Measurements from ENCODE around the gene STK39. TPM values are rescaled to one million over a fixed set of nuclear protein-coding genes. Genes with fewer than 3 reads are reported as not detected.

STK39 gene
- polyA plus RNA-seq, 3 donors, result 33.3 to 34.8 (median 34.6) TPM

DNA sequence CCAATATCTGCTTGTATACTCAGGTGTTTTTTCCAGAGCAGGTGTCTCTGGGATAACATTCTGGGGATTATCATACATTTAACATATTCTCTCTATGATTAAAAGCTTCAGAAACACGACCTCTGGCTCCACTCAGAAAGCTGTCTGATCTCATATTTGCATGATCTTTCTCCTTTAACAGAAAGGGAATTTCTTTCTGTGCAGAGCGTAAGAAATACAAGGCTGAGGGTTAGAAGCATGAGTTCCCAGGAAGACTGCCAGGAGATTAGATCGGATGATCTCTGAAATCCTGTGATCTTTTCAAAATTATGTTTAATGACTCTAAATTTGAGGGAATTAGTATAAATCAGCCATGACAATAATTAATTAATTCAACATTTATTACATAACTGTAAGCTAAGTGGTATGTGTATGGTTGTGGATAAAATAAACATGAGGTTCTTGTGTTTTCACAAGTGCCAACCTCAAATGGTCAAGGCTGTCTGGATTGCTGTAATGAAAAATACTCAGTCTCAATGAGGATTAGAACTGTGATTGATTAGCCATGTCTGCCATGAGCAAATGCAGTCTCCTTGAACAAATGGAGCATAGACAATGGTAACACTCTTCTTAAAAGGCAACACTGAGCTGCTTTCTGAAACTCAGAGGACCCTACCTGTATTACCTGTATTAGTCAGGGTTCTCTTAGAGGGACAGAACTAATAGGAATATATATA, 304.9 kb downstream of the STK39 start:
- no peak for DNase-seq (ENCODE audit: low read depth in 3 of 3, low spot score in 2 of 3)

GRCh38 chr2:167941604-167942003, 305.8 kb downstream of the STK39 start:
- no peak for DNase-seq (ENCODE audit: low read depth in 3 of 3, low spot score in 2 of 3)

GRCh38 chr2:167940734-167941507, 306.5 kb downstream of the STK39 start:
- no peak for DNase-seq (ENCODE audit: low read depth in 3 of 3, low spot score in 2 of 3)

DNA sequence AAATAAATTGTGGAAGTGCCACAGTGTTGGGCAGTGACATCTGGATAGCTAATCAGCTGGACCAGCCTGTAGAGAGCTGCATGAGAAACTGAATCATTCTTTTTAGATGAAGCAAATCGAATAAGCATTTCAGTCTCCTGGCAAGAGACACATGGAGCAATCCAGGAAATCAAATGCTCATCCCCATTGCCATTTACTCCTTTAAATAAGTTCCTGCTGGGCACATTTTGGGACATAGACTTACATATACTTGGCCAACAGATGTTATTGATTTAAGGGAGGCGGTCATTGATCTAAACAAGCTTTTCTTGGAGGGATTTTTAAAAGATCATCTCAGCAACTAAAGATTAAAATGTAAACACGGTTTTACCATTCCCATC, 307.1 kb downstream of the STK39 start:
- DNase-seq (ENCODE audit: low read depth in 3 of 3, low spot score in 2 of 3), result no peak

DNA sequence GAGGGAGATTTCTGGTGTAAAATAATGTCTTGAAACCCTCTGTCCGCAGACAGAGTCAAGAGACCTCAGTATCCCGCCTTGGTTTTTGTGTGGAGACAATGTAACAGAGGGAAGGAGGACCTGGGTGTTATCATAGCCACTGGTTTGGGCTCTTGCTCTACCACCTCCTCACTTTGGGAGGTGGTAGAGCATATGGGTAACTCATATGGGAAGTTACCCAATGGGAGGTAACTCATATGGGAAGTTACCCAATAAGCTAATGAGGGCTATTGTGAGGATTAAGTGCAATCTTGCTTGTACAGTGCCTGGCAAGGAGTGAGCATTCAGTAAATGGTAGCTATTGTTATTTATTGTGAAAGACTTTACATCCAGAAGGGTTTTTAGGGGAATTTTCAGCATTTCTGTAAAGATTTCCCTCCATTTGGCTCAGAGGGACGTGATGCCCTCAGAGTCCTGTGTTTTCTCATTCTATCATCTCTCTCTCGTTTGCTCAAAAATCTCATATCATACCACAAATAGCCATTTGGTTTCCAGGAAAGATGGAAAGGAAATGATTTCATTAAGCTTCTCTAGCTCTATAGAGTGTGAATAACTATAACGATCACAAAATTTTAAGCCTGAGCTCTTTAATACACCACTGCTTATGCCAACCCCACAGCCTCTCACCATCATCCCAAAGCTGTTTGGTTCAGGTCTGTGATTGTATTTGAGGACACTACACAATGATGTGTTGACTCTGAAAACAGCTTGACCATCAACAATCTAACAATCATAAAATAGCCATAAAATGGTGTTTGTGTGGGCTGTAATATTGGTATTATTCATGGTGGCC, 307.7 kb downstream of the STK39 start:
- DNase-seq (ENCODE audit: low read depth in 3 of 3, low spot score in 2 of 3), result no peak

DNA sequence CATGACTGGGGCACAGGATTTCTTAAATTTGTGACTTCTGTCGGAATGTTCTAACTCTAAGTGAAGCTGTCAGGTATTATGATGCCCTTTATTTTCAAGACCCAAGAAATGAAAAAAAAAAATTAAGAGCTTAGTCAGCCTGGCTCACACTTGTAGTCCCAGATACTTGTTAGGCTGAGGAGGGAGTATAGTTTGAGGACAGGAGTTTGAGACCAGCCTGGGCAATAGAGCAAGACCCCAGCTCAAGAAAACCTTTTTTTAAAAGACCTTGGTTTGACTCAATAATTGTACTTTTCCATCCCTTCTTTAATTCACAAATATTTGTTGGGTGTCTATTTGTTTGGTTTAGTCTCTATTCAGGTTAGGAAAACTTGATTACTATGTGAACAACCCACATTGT, 310.0 kb downstream of the STK39 start:
- no peak for DNase-seq (ENCODE audit: low read depth in 3 of 3, low spot score in 2 of 3)

DNA sequence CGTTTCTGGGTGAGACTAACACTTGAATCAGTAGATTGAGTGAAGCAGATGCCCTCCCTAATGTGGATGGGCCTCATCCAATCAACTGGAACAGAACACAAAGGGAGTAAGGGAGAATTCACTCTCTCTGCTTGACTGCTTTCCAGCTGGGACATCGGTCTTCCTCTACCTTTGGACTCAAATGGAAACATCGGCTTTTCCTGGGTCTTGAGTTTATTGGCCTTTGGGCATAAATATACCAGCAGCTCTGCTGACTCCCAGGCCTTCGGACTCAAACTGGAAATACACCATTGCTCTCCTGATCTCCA, 311.6 kb downstream of the STK39 start:
- DNase-seq (ENCODE audit: low read depth in 3 of 3, low spot score in 2 of 3), result no peak

- no peak for DNase-seq (ENCODE audit: low read depth in 3 of 3, low spot score in 2 of 3)
Observed at GRCh38 chr2:167933097-167933814, 314.1 kb downstream of the STK39 start.

DNA sequence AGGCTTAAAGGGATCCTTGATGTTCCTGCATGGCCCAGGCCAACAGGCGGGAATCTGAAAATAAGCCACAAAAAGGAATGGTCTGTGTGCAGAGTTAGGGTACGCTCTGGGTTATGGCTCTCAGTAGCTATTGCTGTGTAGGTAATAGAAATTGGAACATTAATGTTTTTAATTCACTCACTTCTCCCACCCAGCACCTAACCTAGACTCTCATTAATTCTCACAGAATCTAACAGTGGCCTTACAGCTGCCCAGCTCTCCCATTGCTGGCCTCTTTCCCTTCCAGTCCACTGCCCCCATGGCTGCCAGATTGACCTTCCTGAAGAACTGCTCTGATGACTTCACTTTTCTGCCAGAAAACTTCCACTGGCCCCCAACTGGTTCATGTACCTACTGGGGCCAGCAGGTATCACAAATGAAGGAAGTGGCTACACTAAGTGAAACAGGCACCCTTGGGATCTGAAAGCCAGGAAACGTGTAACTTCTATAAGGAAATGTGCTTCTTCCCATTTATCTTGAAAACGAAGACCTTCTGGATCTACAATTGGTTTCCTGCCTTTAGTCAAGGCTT, 315.2 kb downstream of the STK39 start:
- no peak for DNase-seq (ENCODE audit: low read depth in 3 of 3, low spot score in 2 of 3)

DNA sequence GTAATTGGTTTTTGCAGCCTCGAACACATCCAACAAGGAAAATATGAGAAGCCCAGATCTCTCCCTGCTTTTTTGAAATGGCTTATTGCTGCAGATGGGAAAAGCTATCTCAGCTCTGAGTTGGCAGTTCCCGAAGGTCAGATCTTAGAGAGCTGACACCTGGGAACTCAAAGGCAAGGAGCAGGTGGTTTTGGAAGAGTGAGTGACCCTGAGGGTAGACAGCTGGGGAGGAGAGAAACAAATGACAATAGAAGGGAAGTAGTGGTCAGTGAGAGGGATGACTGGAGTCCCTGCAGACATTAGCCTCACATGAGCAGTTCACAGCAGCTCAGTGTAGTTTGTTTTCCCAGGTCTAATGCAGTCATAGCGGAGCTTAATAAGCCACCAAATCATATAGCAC, 317.9 kb downstream of the STK39 start:
- DNase-seq (ENCODE audit: low read depth in 3 of 3, low spot score in 2 of 3), result no peak

DNA sequence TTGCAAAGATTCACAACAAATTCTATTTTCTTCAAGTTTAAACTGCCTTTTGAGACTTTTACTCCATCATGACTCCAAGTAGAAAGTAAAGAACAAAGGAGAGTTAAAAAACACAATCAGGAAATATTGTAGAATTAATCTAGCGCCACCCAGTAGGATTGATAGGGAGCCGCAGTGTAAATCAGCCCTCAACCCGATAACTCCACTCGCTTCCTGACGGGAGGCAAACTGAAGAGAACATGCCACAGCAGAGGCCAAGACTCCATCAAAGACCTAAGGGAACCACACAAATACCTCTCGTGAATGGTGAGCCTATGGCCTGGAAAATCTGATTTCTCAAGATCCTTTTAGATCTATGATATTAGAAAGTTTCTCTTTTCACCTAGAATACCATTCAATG, 319.0 kb downstream of the STK39 start:
- DNase-seq (ENCODE audit: low read depth in 3 of 3, low spot score in 2 of 3), result no peak

GRCh38 chr2:167925758-167926157, 321.6 kb downstream of the STK39 start:
- DNase-seq (ENCODE audit: low read depth in 3 of 3, low spot score in 2 of 3), result no peak

DNA sequence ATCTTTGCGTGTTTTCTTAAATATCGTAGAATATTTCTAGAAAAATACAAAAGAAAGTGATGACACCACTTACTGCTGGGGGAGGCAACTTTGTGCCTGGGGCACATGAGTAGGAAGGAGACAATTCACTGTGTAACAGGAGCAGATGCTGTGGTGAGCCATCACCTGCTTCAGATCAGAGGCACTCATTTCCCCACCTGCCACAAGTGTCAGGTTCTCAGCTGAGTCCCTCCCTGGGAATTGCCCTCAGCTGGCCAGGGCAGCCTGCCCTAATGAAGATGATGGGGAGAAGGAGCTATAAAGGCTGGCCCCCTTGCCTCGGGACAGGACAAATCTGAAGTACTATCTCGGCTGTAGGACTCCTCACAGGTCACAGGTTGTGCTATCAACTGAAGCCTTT, 322.8 kb downstream of the STK39 start:
- no peak for DNase-seq (ENCODE audit: low read depth in 3 of 3, low spot score in 2 of 3)

DNA sequence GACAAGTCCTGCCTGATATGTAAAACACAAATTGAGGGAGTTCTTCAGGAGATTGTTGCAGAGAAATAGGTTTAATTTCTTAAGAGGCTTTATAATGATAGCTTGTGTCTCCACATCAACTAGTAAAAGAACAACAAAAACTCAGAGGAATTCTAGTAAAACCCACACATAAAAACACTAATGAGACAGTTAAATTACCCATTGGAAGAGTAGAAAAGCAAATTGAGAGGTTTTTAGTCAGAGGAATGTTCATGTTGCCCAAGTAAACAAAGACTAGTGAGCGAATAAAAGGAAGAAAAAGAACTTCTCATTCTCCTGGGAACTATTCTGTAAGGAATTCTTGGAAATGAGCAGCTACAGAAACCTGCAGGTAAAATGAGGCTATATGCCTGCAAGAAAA, 330.6 kb downstream of the STK39 start:
- DNase-seq (ENCODE audit: low read depth in 3 of 3, low spot score in 2 of 3), result no peak

GRCh38 chr2:167914969-167915368, 332.4 kb downstream of the STK39 start:
- no peak for DNase-seq (ENCODE audit: low read depth in 3 of 3, low spot score in 2 of 3)

GRCh38 chr2:167908786-167909185, 338.6 kb downstream of the STK39 start:
- DNase-seq (ENCODE audit: low read depth in 3 of 3, low spot score in 2 of 3), result no peak

DNA sequence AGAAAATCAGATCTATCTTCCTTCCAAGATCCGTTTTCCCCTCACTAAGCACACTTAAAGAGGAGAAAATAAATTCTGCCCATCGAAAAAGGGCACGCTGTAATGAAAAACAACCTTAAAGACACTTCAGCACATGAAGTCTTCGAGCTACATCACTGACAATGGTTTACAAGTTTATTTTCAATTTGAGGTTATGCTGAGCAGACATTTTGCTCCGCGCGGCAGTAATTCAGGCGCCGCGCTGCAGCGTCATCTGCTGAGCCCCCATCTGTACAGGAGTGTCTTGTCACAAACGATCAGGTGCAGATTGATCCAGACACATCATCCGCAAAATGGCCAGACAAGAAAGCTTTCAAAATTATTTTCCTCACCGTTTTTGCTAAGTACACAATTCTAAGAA, 341.7 kb downstream of the STK39 start:
- no peak for DNase-seq (ENCODE audit: low read depth in 3 of 3, low spot score in 2 of 3)

All from right renal cortex interstitium (tissue), 3 donors.